CD8-positive, alpha-beta memory T cell (primary cell): Measurements from ENCODE around the gene ANK2. TPM values are rescaled to one million over a fixed set of nuclear protein-coding genes. Genes with fewer than 3 reads are reported as not detected.
"Not testable (repeated sequence)": the region's sequence is repeated elsewhere in the genome, so short reads cannot be mapped to it uniquely, and the experiment has no call there.

Source experiments
- CTCF ChIA-PET: fragments of 350-600 bp; sonication (Branson Sonifier 250); formaldehyde crosslinking; loops from one replicate; lab custom pipeline; 2021; ENCODE audit warnings: antibody characterized with exemption; lab: Charles Lee
- POLR2A ChIA-PET: fragments of 350-600 bp; sonication (Branson Sonifier 250); formaldehyde crosslinking; loops from one replicate; lab custom pipeline; 2021; ENCODE audit warnings: antibody characterized with exemption; lab: Charles Lee
- DNase-seq, 5 donors: peaks; one replicate each; pipeline versions ENCODE4 v3.0.0 to v3.0.0-alpha.2; 2020 to 2022; ENCODE audit warnings: mixed read lengths in 1 of 5
- H3K27ac ChIP-seq: one replicate; pipeline ENCODE4 v1.7.0; 2013; ENCODE audit warnings: low read depth, mild to moderate bottlenecking, low read length, moderate library complexity
- H3K27me3 ChIP-seq: 2 replicates; pipeline ENCODE4 v1.7.0; 2013; ENCODE audit warnings: low read length, mild to moderate bottlenecking; ENCODE audit not compliant: insufficient read depth, poor library complexity, severe bottlenecking
- H3K36me3 ChIP-seq: 2 replicates; pipeline ENCODE4 v1.7.0; 2013; ENCODE audit warnings: mild to moderate bottlenecking, low read length, moderate library complexity; ENCODE audit not compliant: insufficient read depth
- H3K4me1 ChIP-seq: 2 replicates; pipeline ENCODE4 v1.7.0; 2013; ENCODE audit warnings: mild to moderate bottlenecking, low read length, moderate library complexity; ENCODE audit not compliant: insufficient read depth
- H3K4me3 ChIP-seq: 2 replicates; pipeline ENCODE4 v1.7.0; 2013; ENCODE audit warnings: mild to moderate bottlenecking, low read length
- H3K9me3 ChIP-seq: 2 replicates; pipeline ENCODE4 v1.7.0; 2013; ENCODE audit warnings: mild to moderate bottlenecking, low read length
- H3K27ac Mint-ChIP-seq, 8 donors: one replicate each; pipeline ENCODE4 v1.8.0; 2020 to 2021; ENCODE audit warnings: mixed read lengths in 8 of 8, mild to moderate bottlenecking in 6 of 8, inconsistent platforms in 3 of 8, moderate library complexity in 3 of 8
- H3K27me3 Mint-ChIP-seq, 2 donors: one replicate each; pipeline ENCODE4 v1.8.0; 2020 to 2021; ENCODE audit warnings: mixed read lengths in 2 of 2, mild to moderate bottlenecking in 1 of 2, moderate library complexity in 1 of 2
- H3K36me3 Mint-ChIP-seq, 3 donors: one replicate each; pipeline ENCODE4 v1.8.0; 2020 to 2021; ENCODE audit warnings: mixed read lengths in 3 of 3, inconsistent platforms in 1 of 3, mild to moderate bottlenecking in 1 of 3
- H3K4me1 Mint-ChIP-seq, 3 donors: one replicate each; pipeline ENCODE4 v1.8.0; 2020 to 2021; ENCODE audit warnings: mixed read lengths in 3 of 3, inconsistent platforms in 1 of 3, mild to moderate bottlenecking in 1 of 3
- H3K4me3 Mint-ChIP-seq, 7 donors: one replicate each; pipeline ENCODE4 v1.8.0; 2020 to 2021; ENCODE audit warnings: mixed read lengths in 7 of 7, mild to moderate bottlenecking in 6 of 7, moderate library complexity in 4 of 7, inconsistent platforms in 2 of 7
- H3K9me3 Mint-ChIP-seq, 5 donors: one replicate each; pipeline ENCODE4 v1.8.0; 2020 to 2022; ENCODE audit warnings: mixed read lengths in 5 of 5, mild to moderate bottlenecking in 3 of 5, moderate library complexity in 2 of 5, inconsistent platforms in 1 of 5
- polyA plus RNA-seq: library from polyadenylated mRNA; unstranded; fragments of 300-500 nt; fragmentation: Illumina TruSeq; gene quantifications from one replicate; pipeline ENCODE4 v1.2.3, GENCODE V29; 2021
- total RNA-seq, 2 experiments: library from RNA; stranded (reverse); gene quantifications; one replicate each; pipeline ENCODE4 v1.2.3, GENCODE V29; 2021

ANK2 gene
- total and polyA plus RNA-seq, 3 experiments from 2014 or later = 0.26 to 0.80 TPM; not detected in 1

GRCh38 chr4:113068771-113069170 lies 19.3 kb downstream of the ANK2 start:
- H3K27ac ChIP-seq, H3K27ac Mint-ChIP-seq, H3K9me3 ChIP-seq, H3K36me3 Mint-ChIP-seq, POLR2A ChIA-PET, H3K9me3 Mint-ChIP-seq, H3K4me1 Mint-ChIP-seq, H3K27me3 Mint-ChIP-seq, H3K36me3 ChIP-seq, H3K4me1 ChIP-seq, DNase-seq, H3K27me3 ChIP-seq, CTCF ChIA-PET, H3K4me3 ChIP-seq: not testable (repeated sequence)
- H3K4me3 Mint-ChIP-seq = peak overlapping the region in 1 of 7 donors; percentile 30

DNA sequence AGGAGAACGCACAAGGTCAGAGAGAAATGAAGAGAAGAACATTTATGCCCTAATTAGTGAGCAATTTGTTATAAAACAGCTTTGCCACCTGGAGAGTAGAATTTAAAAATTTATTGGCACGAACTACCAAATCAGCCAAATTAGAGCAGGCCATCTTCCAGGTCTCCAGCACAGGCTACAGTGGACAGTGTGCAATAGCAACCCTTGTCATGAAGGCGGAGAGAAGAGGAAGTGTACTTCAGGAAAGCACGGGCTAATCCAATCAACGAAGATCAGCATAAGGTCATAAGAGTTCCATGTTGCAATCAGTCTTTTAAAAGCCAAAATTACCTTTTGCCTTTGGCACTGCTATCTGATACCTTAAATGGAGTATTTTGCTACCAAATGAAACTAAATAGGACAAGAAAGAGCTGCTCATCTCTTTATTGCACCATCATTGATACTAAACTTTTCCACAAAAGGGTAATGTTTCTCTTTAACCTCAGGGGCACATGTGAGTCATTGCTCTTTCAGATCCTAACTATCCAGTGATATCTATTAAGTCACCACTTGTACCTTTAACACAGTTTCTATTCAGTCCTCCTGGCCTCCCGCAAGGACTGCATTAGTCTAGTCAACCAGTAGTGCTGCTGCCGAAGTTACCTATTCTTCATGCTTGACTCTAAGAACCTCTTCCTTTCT lies 19.9 kb downstream of the ANK2 start:
- DNase-seq = no peak
- Histone ChIP-seq H3K36me3 (no peaks in the 10 kb centered on the region), H3K4me1 (no peaks in the 10 kb centered on the region), H3K9me3 (no peaks in the 10 kb centered on the region), H3K27me3 (no peaks in the 10 kb centered on the region), H3K27ac (no peak overlapping the region), H3K4me3 (no peak overlapping the region)
- ChIA-PET CTCF (no interaction called here), POLR2A (no interaction called here)
- Mint-ChIP-seq H3K4me1 (no peaks in the 10 kb centered on the region), H3K4me3 (no peak overlapping the region), H3K36me3 (no peaks in the 10 kb centered on the region), H3K9me3 (peaks cover 0 to 4% (median 1%) of the 10 kb centered on the region in 5 donors), H3K27ac (no peak overlapping the region), H3K27me3 (peaks cover 0 to 7% of the 10 kb centered on the region in 2 donors)

DNA sequence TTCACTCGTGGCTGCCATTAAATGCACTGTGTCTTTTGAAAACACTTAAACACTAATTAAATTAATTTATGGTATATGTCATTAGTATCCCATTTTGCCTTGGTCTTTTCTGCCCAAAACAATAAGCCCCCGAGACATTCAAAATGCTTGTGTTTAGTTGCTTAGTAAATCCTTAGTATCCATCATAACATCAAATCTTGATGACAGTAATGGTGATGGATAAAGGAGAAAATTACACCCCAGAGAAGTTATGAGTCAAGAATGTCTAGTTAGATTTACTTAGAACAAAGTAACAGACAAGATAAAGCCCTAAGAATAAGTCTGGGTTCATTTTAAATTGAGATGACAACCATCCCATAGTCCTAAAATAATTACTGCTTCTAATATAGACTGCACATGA lies 21.3 kb downstream of the ANK2 start:
- Mint-ChIP-seq H3K4me1 (no peaks in the 10 kb centered on the region), H3K9me3 (peaks cover 0 to 4% (median 1%) of the 10 kb centered on the region in 5 donors), H3K27me3 (peaks cover 0 to 7% of the 10 kb centered on the region in 2 donors), H3K27ac (no peak overlapping the region), H3K36me3 (no peaks in the 10 kb centered on the region), H3K4me3 (no peak overlapping the region)
- Histone ChIP-seq H3K27ac (no peak overlapping the region), H3K4me1 (no peaks in the 10 kb centered on the region), H3K4me3 (no peak overlapping the region), H3K9me3 (no peaks in the 10 kb centered on the region), H3K27me3 (no peaks in the 10 kb centered on the region), H3K36me3 (no peaks in the 10 kb centered on the region)
- DNase-seq = no peak
- ChIA-PET POLR2A (no interaction called here), CTCF (no interaction called here)

DNA sequence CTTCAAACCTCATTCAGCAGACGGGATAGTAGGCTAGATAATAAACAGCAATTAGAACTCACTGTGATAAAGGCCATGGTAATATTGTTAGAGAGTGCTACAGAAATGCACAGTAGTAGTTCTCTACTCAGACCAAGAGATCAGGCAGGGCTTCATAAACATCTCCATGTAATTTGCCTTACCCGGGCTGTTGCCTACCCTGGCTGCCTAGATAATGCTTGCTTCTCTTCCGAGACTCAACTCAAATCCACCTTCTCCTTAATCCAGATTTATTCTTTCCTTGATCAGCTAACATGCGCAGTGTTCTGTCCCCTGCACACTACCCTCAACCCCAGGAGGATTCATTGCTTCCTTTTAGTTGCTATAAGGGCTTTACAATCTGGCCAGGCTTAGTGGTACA lies 21.8 kb downstream of the ANK2 start:
- Histone ChIP-seq H3K36me3 (no peaks in the 10 kb centered on the region), H3K4me3 (no peak overlapping the region), H3K4me1 (no peaks in the 10 kb centered on the region), H3K27ac (no peak overlapping the region), H3K9me3 (no peaks in the 10 kb centered on the region), H3K27me3 (no peaks in the 10 kb centered on the region)
- peaks cover 0 to 7% of the 10 kb centered on the region in 2 donors for H3K27me3 Mint-ChIP-seq
- no peaks in the 10 kb centered on the region for H3K36me3 Mint-ChIP-seq
- POLR2A ChIA-PET = no interaction called here
- H3K9me3 Mint-ChIP-seq = peaks cover 0 to 7% (median 1%) of the 10 kb centered on the region in 5 donors
- H3K27ac Mint-ChIP-seq = no peak overlapping the region
- CTCF ChIA-PET = no interaction called here
- H3K4me1 Mint-ChIP-seq = no peaks in the 10 kb centered on the region
- no peak overlapping the region for H3K4me3 Mint-ChIP-seq
- DNase-seq = no peak

- no peak overlapping the region for H3K4me3 Mint-ChIP-seq
- no peak overlapping the region for H3K27ac ChIP-seq
- peaks cover 0 to 5% (median 0%) of the 10 kb centered on the region in 5 donors for H3K9me3 Mint-ChIP-seq
- no peaks in the 10 kb centered on the region for H3K27me3 ChIP-seq
- no peak overlapping the region for H3K27ac Mint-ChIP-seq
- POLR2A ChIA-PET = no interaction called here
- H3K4me3 ChIP-seq = no peak overlapping the region
- H3K36me3 ChIP-seq = no peaks in the 10 kb centered on the region
- no peaks in the 10 kb centered on the region for H3K9me3 ChIP-seq
- no peaks in the 10 kb centered on the region for H3K4me1 ChIP-seq
- no peaks in the 10 kb centered on the region for H3K36me3 Mint-ChIP-seq
- H3K27me3 Mint-ChIP-seq = peaks cover 0 to 6% of the 10 kb centered on the region in 2 donors
- no peak for DNase-seq
- H3K4me1 Mint-ChIP-seq = no peaks in the 10 kb centered on the region
- CTCF ChIA-PET = no interaction called here
Measured at GRCh38 chr4:113071805-113072204, 22.4 kb downstream of the ANK2 start.

GRCh38 chr4:113073451-113074005 lies 24.1 kb downstream of the ANK2 start:
- ChIA-PET CTCF (no interaction called here), POLR2A (no interaction called here)
- no peak for DNase-seq
- Histone ChIP-seq H3K9me3 (no peaks in the 10 kb centered on the region), H3K4me1 (no peaks in the 10 kb centered on the region), H3K36me3 (no peaks in the 10 kb centered on the region), H3K4me3 (no peak overlapping the region), H3K27me3 (no peaks in the 10 kb centered on the region), H3K27ac (no peak overlapping the region)
- Mint-ChIP-seq H3K27me3 (no peaks in the 10 kb centered on the region), H3K9me3 (peaks cover 0 to 5% (median 0%) of the 10 kb centered on the region in 5 donors), H3K4me1 (no peaks in the 10 kb centered on the region), H3K27ac (no peak overlapping the region), H3K36me3 (no peaks in the 10 kb centered on the region), H3K4me3 (no peak overlapping the region)

- Mint-ChIP-seq H3K27me3 (no peaks in the 10 kb centered on the region), H3K27ac (no peak overlapping the region), H3K4me3 (no peak overlapping the region), H3K4me1 (no peaks in the 10 kb centered on the region), H3K36me3 (no peaks in the 10 kb centered on the region), H3K9me3 (peaks cover 0 to 5% (median 0%) of the 10 kb centered on the region in 5 donors)
- POLR2A ChIA-PET = no interaction called here
- no peak for DNase-seq
- Histone ChIP-seq H3K4me3 (no peak overlapping the region), H3K27me3 (no peaks in the 10 kb centered on the region), H3K4me1 (no peaks in the 10 kb centered on the region), H3K36me3 (no peaks in the 10 kb centered on the region), H3K9me3 (no peaks in the 10 kb centered on the region), H3K27ac (no peak overlapping the region)
- CTCF ChIA-PET = no interaction called here
Measured at GRCh38 chr4:113077575-113077974, 28.1 kb downstream of the ANK2 start.

DNA sequence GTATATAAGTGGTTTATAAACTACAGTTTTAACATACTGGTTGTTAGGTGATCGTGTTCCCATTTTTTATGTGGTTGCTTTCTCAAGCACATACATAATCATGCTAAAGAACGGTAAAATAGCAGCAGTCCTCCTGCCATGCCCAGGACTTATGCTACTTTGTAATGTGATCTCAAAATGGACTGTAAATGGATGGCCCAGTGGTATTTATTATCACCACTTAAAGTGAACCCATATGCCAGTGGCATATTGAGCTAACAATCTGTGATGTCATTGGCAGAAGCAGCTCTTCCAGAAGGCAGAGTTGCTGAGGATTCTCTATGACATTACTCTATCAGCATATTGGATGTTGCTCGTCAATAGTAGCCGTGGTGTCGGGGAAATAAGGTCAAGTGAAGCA lies 28.6 kb downstream of the ANK2 start:
- CTCF ChIA-PET = no interaction called here
- no peak for DNase-seq
- Histone ChIP-seq H3K4me1 (no peaks in the 10 kb centered on the region), H3K9me3 (no peaks in the 10 kb centered on the region), H3K27me3 (no peaks in the 10 kb centered on the region), H3K36me3 (no peaks in the 10 kb centered on the region), H3K27ac (no peak overlapping the region), H3K4me3 (no peak overlapping the region)
- Mint-ChIP-seq H3K27me3 (no peaks in the 10 kb centered on the region), H3K36me3 (no peaks in the 10 kb centered on the region), H3K9me3 (peaks cover 0 to 5% (median 0%) of the 10 kb centered on the region in 5 donors), H3K4me1 (no peaks in the 10 kb centered on the region), H3K27ac (no peak overlapping the region), H3K4me3 (no peak overlapping the region)
- POLR2A ChIA-PET = no interaction called here
